ENCODE measurements around the gene SMG6.

Gene SMG6

GRCh38 chr17:2060681-2061440, 242.7 kb downstream of the SMG6 start:
- no peak for DNase-seq (ENCODE audit: low read depth in 3 of 3)

DNA sequence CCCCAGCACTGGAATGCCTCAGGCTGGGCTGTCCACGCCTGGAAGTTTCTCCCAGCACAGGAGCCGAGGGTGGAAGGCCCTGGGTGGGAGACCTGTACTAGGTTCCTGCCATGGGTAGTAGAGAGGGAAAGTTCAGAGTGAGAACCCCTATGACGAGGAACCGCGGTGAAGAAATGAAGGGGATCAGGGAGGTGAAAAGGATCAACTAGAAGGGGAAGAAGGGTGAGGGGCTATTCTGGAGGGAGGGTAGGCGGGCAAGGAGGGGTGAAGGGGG, 243.3 kb downstream of the SMG6 start:
- DNase-seq (ENCODE audit: low read depth in 3 of 3) = no peak

DNA sequence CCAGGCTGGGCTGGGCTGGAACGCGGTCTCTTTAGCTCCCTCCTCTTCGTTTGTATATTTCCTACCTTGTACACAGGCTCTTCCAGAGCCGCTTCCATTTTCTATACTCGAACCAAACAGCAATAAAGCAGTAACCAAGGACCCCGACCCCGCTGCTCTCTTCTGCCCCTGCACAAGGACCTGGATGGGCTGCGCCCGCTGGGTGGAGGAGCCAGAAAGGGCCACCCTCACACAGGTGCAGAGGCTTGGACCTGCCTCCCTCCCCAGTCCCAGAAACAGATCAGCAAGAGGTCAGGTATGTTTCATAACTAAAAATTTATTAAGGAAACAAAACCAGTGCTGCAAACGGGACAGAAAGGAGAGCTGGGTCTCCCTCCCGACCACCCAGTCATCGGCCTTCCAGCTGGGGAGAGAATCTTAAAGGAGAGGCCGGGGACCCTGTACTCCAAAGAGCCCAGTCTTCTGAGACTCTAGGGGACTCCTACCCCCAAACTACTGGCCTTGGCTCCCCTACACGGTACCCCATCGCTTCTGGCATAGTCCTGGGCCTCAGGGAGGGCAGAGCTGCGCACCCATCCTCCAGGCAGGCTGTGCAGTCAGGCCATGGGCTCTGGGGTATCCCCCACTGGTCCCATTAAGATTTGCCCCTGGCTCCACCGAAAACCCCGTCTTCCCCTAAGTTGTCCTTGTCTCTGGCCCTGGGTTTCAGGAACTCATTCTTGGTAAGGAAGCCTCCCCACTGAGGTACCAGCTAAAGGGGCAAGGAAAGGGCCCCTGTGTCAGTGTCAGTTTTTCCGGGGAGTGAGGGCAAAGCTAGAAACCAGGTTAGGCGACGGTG, 243.8 kb downstream of the SMG6 start:
- no peak for DNase-seq (ENCODE audit: low read depth in 3 of 3)

- peak in 1 of 3 experiments; percentile 72 for DNase-seq (ENCODE audit: low read depth in 3 of 3)
Measured at GRCh38 chr17:2058586-2059546, 244.7 kb downstream of the SMG6 start.

DNA sequence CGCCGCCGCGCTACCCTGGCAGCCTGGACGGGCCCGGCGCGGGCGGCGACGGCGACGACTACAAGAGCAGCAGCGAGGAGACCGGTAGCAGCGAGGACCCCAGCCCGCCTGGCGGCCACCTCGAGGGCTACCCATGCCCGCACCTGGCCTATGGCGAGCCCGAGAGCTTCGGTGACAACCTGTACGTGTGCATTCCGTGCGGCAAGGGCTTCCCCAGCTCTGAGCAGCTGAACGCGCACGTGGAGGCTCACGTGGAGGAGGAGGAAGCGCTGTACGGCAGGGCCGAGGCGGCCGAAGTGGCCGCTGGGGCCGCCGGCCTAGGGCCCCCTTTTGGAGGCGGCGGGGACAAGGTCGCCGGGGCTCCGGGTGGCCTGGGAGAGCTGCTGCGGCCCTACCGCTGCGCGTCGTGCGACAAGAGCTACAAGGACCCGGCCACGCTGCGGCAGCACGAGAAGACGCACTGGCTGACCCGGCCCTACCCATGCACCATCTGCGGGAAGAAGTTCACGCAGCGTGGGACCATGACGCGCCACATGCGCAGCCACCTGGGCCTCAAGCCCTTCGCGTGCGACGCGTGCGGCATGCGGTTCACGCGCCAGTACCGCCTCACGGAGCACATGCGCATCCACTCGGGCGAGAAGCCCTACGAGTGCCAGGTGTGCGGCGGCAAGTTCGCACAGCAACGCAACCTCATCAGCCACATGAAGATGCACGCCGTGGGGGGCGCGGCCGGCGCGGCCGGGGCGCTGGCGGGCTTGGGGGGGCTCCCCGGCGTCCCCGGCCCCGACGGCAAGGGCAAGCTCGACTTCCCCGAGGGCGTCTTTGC, 245.6 kb downstream of the SMG6 start:
- no peak for DNase-seq (ENCODE audit: low read depth in 3 of 3)

GRCh38 chr17:2057175-2057759, 246.3 kb downstream of the SMG6 start:
- no peak for DNase-seq (ENCODE audit: low read depth in 3 of 3)

- DNase-seq (ENCODE audit: low read depth in 3 of 3) = peak in 1 of 3 experiments; percentile 47
Measured at GRCh38 chr17:2056206-2057174, 247.1 kb downstream of the SMG6 start.

DNA sequence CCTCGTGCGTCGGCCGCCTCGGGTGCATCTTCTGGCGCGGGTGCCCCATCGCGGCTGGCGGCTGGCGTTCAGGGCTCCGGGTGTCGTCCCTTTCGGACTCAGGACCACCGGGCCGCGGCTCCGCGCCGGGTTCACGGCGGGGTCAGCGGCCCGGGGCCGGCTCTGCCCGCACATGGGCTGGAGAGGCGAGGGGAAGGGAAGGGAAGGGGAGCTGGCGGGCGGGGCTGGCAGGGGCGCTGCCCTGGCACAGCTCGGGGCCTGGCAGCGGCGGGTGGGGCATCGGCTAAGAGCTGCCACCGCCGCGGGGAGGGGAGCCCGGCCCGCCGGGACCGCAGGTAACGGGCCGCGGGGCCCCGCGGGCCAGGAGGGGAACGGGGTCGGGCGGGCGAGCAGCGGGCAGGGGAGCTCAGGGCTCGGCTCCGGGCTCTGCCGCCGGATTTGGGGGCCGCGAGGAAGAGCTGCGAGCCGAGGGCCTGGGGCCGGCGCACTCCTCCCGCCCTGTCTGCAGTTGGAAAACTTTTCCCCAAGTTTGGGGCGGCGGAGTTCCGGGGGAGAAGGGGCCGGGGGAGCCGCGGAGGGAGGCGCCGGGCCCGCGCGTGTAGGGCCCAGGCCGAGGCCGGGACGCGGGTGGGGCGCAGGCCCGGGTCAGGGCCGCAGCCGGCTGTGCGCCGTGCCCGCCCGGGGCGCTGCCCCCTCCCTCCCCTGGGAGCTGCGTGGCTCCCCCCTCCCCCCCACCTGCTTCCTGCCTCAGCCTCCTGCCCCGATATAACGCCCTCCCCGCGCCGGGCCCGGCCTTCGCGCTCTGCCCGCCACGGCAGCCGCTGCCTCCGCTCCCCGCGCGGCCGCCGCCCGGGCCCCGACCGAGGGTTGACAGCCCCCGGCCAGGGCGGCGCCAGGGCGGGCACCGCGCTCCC, 248.0 kb downstream of the SMG6 start:
- DNase-seq (ENCODE audit: low read depth in 3 of 3) = peak in 1 of 3 experiments; percentile 50

DNA sequence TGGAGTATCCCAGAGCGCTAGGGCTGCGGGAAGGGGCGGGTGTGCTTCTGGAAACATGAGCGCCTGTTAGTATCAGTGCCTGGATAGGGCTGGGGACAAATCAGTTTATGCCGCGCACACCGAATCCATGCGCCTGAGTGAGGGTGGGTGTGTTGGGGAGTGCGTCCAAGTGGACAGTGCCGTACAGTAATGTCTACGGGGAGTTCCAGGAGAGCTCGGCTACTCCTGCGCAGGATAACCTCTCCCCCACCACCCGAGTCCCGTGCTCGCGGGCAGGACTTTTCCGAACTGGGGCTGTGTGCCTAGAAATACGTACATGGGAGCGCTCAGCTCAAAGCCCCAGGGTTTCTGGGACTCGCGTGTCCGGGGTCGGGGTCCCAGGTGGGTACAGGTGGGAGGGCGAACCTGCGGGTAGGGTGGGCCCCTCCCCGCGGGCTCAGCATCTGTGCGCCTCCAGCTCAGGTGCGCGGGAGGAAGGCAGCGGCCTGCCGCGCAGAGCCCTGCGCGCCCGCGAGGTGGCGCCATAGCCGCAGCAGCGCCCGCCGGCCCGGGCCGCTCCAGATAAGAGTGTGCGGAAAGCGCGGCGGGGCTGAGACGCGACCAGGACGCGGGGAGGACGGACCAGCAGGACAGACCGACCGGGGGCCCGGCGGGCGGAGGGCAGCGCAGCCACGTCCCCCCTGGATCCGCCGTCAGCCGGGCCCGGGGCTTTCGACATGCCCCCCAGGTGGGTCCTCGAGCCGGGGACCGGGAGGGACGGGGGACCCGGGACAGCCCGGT, 248.9 kb downstream of the SMG6 start, which contains the start of gene HIC1:
HIC1 (plus strand) TSS at position 592 of the 780 bp plus-strand sequence. CDS start 1,588 bp downstream, outside the sequence.
- DNase-seq (ENCODE audit: low read depth in 3 of 3) = peak in 2 of 3 experiments; percentile 56 to 74

DNA sequence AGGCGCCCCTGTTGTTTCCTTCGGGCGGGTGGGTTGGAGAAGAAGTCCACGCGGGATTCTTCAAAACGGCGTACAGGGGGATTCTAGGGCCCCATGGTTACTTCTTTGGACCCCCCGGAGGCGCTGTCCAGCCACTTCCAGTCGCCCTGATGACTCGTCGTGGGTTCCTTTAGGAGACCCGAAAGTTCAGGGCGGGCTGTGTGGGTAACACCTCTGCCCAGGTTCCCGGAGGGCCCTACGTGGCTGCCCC, 249.4 kb downstream of the SMG6 start:
- no peak for DNase-seq (ENCODE audit: low read depth in 3 of 3)

- peak in 2 of 3 experiments; percentile 56 to 79 for DNase-seq (ENCODE audit: low read depth in 3 of 3)
Measured at GRCh38 chr17:2053380-2054261, 250.0 kb downstream of the SMG6 start.

- DNase-seq (ENCODE audit: low read depth in 3 of 3) = no peak
Measured at GRCh38 chr17:2051933-2052559, 251.5 kb downstream of the SMG6 start.

DNA sequence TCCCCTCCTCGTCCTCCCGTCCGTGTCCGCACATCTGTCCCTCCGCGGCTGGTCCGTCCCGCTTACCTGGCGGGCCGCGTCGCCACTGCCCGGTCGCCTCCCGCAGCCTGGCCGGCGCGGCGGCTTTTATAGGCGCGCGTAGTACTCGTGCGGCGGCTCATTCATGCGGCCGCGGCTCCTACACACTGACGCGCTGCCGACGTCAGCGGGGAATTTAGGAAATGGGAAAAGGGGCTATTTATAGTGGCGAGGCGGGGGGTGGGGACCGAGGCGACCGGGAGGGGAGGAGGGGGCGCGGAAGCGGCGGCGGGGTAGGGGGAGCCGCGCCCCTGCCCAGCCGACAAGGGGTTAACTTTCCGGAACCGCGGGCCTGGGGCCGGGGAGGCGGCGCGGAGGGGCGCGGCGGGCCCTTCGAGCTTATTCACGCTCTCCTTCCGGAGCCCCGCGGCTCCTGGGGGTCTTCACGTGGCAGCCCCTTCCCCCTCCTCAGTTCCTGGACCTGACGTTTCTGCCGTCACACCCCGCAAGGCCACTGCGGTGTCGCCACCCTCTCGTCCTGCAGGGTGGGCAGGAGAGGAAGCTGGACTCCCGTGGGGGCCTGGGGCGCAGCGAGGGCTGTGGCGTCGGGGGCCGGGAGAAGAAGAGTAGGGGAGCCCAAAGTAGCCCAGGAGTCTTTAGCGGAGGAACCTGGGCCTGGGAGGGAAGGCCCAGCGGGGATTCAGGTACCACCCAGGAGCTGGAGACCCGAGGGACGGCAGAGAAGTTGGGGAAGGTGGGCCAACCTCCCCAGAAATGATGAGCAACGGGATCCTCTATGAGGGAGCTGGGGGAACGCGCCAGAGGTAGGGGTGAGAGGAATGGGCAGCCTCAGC, 252.3 kb downstream of the SMG6 start:
- DNase-seq (ENCODE audit: low read depth in 3 of 3) = no peak

DNA sequence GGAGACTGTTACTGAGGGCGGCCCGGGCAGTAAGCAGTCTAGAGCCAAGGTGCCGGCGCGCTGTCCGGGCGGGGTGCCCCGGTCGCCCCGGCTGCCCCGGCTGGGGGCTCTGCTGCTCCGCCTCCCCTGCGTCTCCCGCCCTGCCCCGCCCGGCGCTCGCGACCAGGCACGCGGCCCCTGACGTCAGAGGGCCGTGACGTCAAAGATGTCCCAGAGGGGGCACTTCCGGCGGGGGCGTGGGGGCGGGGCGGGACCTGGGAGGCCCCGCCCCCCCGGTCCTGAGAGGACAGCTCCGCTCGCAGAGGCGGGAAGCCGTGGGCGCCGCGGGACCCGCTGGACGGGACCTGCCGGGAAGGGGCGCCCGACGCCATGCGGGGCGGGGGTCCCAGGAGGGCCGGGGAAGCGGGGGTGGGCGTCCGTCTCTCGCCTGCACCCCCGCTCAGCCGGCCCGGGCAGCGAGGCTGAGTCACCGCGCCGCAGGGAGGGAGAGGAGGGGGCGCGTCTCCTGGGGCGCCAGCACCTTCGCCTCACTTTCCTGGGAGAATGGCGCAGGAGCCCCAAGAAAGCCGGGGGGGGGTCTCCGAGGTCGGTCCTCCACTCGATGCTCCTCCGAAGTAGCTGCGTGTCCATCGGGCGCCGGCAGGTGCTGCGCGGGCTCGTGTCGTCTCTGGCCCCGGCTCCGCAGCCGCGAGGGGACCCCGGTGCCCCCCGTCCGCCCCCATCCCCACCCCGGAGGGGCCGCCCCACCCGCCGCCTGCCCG, 253.1 kb downstream of the SMG6 start:
- DNase-seq (ENCODE audit: low read depth in 3 of 3) = peak in 1 of 3 experiments; percentile 71
